Stimulated activated naive CD8-positive, alpha-beta T cell treated with anti-CD3 and anti-CD28 coated beads, Interleukin-15, amount 100 ng/mL, for 72 hours (primary cell): ENCODE data around the gene NUTM1.

ENCODE experiments used
- ATAC-seq: fragments of 150-1000 bp; cut with Tn5 transposase; 2 replicates; pipeline ENCODE4 v1.10.0; 2021; ENCODE audit warnings: mild to moderate bottlenecking, moderate library complexity
- DNase-seq, 2 donors: peaks; one replicate each; pipeline ENCODE4 v3.0.0; 2021 to 2022
- H3K27ac Mint-ChIP-seq, 2 donors: one replicate each; pipeline ENCODE4 v1.8.0; 2022; ENCODE audit warnings: mild to moderate bottlenecking in 2 of 2, mixed read lengths in 2 of 2, moderate library complexity in 2 of 2
- H3K27me3 Mint-ChIP-seq: one replicate; pipeline ENCODE4 v1.8.0; 2022; ENCODE audit warnings: mixed read lengths
- H3K4me1 Mint-ChIP-seq: one replicate; pipeline ENCODE4 v1.8.0; 2022; ENCODE audit warnings: mild to moderate bottlenecking, mixed read lengths
- H3K4me3 Mint-ChIP-seq, 2 donors: one replicate each; pipeline ENCODE4 v1.8.0; 2022; ENCODE audit warnings: mild to moderate bottlenecking in 2 of 2, mixed read lengths in 2 of 2, moderate library complexity in 1 of 2
- H3K9me3 Mint-ChIP-seq, 2 donors: one replicate each; pipeline ENCODE4 v1.8.0; 2022; ENCODE audit warnings: mixed read lengths in 2 of 2

Gene NUTM1

DNA sequence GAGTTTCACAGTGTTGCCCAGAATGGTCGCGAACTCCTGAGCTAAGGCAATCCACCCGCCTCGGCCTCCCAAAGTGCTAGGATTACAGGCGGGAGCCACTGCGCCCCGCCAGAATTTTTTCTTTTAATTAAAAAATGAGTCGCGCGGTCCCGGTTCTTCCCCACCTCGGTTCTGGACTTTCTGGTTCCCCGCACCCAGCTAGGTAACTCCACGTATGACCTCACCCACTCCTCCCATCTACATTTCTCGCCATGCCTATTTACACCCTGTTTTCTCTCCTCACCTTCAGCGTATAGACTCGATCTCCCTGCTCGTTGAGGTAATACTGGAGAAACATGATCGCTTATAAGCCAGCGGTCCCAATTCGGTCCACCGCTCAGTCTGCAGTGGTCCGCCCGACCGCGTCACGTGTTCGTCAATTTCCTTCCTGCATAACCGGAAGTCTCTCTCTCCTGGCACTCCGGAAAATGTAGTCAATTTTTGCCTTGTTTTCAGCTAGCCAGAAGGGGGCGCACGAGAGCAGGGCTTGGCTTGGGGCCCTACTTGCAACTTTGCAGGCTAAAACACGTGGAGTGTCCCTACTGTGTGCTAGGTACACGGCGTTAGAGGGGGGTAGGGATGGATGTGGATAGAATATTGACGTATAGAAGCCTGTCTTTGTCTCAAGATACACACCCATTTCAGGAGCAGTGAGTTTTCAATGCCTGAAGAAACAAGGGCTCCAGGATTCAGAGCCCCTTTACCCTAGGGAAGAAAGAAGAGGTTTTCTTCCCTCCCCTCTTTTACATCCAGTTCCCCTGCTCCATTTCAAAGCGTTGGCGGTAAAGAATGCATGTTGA lies at the start of gene NUTM1, which contains the start of gene NOP10:
Gene NUTM1 (plus strand): TSS at position 579 of the 839 bp plus-strand sequence. CDS start 382 bp downstream, outside the sequence.
Gene NOP10 (minus strand): TSS at position 400 of the 839 bp plus-strand sequence. CDS start 63 bp downstream, at position 337.
- peaks cover 0 to 5% of the 10 kb centered on the region in 2 donors for H3K9me3 Mint-ChIP-seq
- peak within 1 kb of the TSS in 1 of 2 donors; percentile 83 for H3K27ac Mint-ChIP-seq
- ATAC-seq = peak; percentile 92
- H3K4me3 Mint-ChIP-seq = no peak within 1 kb of the TSS
- peak; percentile 89 to 94 for DNase-seq
- peaks cover 34% of the 10 kb centered on the region for H3K4me1 Mint-ChIP-seq
- no peaks in the 10 kb centered on the region for H3K27me3 Mint-ChIP-seq

DNA sequence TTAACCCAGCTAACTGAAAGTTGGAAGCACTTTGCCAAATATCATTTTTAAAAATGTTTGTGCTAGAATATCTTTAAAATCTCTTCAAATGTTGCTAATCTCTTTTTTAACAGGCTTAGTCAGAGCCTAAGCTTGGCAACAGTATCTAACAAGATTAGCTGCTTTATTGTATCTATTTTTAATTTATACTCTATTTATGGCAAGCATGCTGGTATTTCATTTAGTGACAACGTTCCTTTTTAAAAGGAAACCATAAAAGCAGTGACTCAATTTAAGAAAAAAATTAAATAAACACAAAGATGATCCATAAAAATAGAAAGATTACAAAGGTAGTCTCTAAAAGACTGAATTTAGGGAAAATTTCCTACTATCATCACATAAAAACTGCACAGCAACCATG lies 46.1 kb upstream of the NUTM1 start:
- no peaks in the 10 kb centered on the region for H3K27me3 Mint-ChIP-seq
- H3K4me3 Mint-ChIP-seq = no peak overlapping the region
- DNase-seq = no peak
- H3K27ac Mint-ChIP-seq = no peak overlapping the region
- ATAC-seq = no peak
- peaks cover 36% of the 10 kb centered on the region for H3K4me1 Mint-ChIP-seq
- no peaks in the 10 kb centered on the region for H3K9me3 Mint-ChIP-seq

DNA sequence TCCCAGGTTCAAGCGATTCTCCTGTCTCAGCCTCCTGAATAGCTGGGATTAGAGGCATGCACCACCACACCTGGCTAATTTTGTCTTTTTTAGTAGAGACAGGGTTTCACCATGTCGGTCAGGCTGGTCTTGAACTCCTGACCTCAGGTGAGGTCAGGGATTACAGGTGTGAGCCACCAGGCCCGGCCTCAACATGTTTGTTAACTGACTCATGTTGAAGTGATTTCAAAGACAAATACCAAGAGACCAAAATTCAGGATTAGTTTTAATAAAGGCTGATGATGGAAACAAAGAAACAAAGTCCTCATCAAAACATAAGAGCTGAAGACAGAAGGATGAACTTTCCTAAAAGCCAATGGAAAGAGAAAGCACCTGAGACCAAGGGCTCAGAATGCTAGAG lies 42.1 kb upstream of the NUTM1 start:
- no peaks in the 10 kb centered on the region for H3K27me3 Mint-ChIP-seq
- peaks cover 44% of the 10 kb centered on the region for H3K4me1 Mint-ChIP-seq
- DNase-seq (no peak), ATAC-seq (no peak)
- H3K9me3 Mint-ChIP-seq = no peaks in the 10 kb centered on the region
- H3K4me3 Mint-ChIP-seq = no peak overlapping the region
- H3K27ac Mint-ChIP-seq = no peak overlapping the region

GRCh38 chr15:34304613-34305012 lies 38.5 kb upstream of the NUTM1 start:
- no peaks in the 10 kb centered on the region for H3K27me3 Mint-ChIP-seq
- no peak overlapping the region for H3K27ac Mint-ChIP-seq
- peaks cover 0 to 4% of the 10 kb centered on the region in 2 donors for H3K9me3 Mint-ChIP-seq
- ATAC-seq = no peak
- H3K4me1 Mint-ChIP-seq = peaks cover 49% of the 10 kb centered on the region
- no peak for DNase-seq
- H3K4me3 Mint-ChIP-seq = no peak overlapping the region

DNA sequence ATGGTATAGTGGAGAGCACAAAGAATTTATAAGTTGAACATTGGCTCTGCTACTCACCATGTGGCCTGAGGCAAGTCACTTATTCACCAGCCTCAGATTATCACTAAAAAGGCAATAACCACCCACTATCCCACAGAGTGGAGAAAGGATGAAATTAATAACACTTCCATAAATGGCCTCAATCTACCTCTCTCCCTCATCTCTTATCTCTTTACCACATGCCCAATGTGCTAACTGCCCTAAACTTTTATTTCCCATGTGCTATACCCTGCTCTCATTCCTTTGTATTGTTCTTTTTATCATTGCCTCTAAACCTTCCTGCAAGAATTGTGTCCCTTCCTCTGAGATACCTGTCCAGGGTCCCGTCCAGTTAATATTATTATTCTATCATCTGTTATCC lies 31.6 kb upstream of the NUTM1 start:
- ATAC-seq (no peak), DNase-seq (no peak)
- no peak overlapping the region for H3K27ac Mint-ChIP-seq
- H3K9me3 Mint-ChIP-seq = peaks cover 0 to 4% of the 10 kb centered on the region in 2 donors
- H3K4me1 Mint-ChIP-seq = peaks cover 60% of the 10 kb centered on the region
- no peak overlapping the region for H3K4me3 Mint-ChIP-seq
- H3K27me3 Mint-ChIP-seq = no peaks in the 10 kb centered on the region

DNA sequence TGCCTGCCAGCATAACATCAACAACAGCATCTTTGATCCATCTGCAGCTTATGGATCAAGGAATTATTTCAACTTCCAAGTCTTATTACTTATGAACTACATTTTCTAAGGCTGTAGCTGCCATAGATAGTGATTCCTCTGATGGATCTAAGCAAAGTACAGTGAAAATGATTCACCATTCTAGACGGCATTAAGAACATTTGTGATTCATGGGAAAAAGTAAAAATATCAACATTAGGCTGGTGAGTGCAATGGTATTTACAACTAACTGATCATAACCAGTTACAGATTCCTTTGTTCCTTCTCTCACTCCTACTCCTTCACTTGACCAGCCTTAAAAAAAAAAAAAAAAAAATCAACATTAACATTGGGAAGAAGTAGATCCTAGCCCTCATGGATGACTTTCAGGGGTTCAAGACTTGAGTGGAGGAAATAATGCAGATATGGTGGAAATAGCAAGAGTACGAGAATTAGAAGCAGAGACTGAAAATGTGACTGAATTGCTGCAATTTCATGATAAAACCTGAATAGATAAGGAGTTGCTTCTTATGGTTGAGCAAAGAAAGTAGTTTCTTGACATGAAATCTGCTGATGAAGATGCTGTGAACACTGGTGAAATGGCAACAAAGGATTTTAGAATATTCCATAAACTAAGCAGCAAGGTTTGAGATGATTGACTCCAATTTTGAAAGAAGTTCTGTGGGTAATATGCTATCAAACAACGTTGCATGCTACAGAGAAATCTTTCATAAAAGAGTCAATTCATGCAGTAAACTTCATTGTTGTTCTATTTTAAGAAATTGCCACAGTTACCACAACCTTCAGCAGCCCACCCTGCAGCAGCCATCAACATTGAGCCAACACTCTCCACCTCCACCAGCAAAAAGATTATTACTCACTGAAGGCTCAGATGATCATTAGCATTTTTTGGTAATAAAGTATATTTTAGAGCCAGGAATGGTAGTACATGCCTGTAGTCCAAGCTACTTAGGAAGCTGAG lies 28.3 kb upstream of the NUTM1 start:
- DNase-seq (no peak), ATAC-seq (no peak)
- Mint-ChIP-seq H3K9me3 (no peaks in the 10 kb centered on the region), H3K4me1 (peaks cover 60% of the 10 kb centered on the region), H3K4me3 (peak overlapping the region; percentile 58 to 73), H3K27me3 (no peaks in the 10 kb centered on the region), H3K27ac (peak overlapping the region in 1 of 2 donors; percentile 24)

GRCh38 chr15:34318277-34319079 lies 24.6 kb upstream of the NUTM1 start:
- Mint-ChIP-seq H3K9me3 (peaks cover 0 to 6% of the 10 kb centered on the region in 2 donors), H3K27ac (peak overlapping the region; percentile 96 to 98), H3K27me3 (no peaks in the 10 kb centered on the region), H3K4me3 (peak overlapping the region; percentile 90 to 96), H3K4me1 (peaks cover 71% of the 10 kb centered on the region)
- no peak for DNase-seq
- peak; percentile 81 for ATAC-seq

DNA sequence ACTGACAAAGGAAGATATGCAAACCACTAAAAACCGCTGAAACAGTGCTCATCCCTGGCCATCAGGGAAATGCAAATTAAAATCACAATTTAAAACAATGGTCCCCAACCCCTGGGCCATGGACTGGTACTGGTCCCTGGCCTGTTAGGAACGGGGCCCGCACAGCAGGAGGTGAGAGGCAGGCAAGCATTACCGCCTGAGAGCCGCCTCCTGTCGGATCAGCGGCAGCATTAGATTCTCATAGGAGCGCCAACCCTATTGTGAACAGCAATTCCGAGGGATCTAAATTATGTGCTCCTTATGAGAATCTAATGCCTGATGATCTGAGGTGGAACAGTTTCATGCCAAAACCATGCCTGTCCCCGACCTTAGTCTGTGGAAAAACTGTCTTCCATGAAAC lies 19.9 kb upstream of the NUTM1 start:
- Mint-ChIP-seq H3K4me1 (peaks cover 61% of the 10 kb centered on the region), H3K4me3 (no peak overlapping the region), H3K27me3 (no peaks in the 10 kb centered on the region), H3K9me3 (peaks cover 0 to 6% of the 10 kb centered on the region in 2 donors), H3K27ac (no peak overlapping the region)
- ATAC-seq = no peak
- no peak for DNase-seq

DNA sequence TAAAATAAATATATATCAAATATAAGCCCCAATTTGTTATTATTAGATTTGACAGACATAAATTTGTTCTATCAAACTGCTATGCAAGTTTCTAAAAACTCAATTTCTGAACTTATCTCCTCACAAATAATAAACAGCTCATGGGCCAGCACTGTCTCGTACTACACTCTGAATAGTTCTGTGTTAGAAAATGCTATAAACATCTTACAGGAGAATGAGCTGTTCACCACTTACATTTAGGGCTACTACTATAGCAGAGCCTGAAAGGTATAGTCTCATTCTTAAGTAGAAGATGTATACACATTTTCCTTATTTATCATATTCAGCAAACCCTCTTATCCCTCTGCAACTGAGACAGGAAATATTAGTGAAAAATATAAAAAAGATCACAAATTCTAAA lies 18.2 kb upstream of the NUTM1 start:
- Mint-ChIP-seq H3K27ac (peak overlapping the region in 1 of 2 donors; percentile 20), H3K27me3 (no peaks in the 10 kb centered on the region), H3K4me3 (peak overlapping the region; percentile 13 to 70), H3K4me1 (peaks cover 64% of the 10 kb centered on the region), H3K9me3 (peaks cover 0 to 6% of the 10 kb centered on the region in 2 donors)
- DNase-seq (no peak), ATAC-seq (no peak)

GRCh38 chr15:34325368-34325767 lies 17.7 kb upstream of the NUTM1 start:
- Mint-ChIP-seq H3K9me3 (peaks cover 0 to 6% of the 10 kb centered on the region in 2 donors), H3K27ac (peak overlapping the region in 1 of 2 donors; percentile 67), H3K4me1 (peaks cover 64% of the 10 kb centered on the region), H3K4me3 (peak overlapping the region; percentile 51 to 70), H3K27me3 (no peaks in the 10 kb centered on the region)
- DNase-seq = no peak
- ATAC-seq = no peak

DNA sequence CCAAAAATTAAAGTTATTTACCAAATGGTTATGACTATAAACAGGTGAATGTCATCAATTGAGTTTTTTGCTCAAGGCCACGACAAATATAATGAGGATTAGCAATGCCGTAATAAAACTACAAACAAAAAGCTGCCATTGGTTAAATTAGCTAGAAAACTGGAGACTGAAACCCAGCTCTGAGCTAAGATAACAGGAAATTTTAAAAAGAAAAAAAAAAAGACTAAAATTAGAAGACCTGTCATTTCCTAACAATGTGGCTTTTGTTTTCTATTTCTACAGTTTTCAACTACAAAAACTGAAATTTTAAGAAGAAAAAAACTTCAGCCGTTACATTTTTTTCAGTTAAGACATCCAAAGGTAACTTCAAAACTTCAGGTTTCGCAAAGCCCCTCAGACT lies 15.2 kb upstream of the NUTM1 start:
- no peak for DNase-seq
- peak overlapping the region; percentile 91 to 95 for H3K27ac Mint-ChIP-seq

DNA sequence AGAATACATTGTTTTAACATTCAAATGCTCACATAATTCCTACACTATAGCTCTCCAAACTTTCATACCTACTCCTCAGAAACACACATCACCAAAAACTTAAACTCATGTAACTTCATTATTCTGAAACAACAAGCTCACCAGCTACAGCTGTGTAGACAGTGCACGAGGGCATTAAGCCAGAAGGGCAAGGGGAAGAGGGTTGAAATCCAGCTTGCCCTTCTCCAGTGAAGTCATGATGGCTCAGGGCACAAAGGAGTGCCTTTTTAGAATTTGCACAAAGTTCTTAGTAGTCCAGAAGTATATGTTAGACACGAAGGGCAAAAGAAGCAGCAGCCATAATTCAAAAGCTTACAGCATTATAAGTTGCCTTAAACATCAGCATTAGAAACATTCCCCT lies 14.1 kb upstream of the NUTM1 start:
- Mint-ChIP-seq H3K4me1 (peaks cover 73% of the 10 kb centered on the region), H3K27ac (peak overlapping the region in 1 of 2 donors; percentile 1), H3K9me3 (no peaks in the 10 kb centered on the region), H3K4me3 (peak overlapping the region; percentile 55 to 59), H3K27me3 (no peaks in the 10 kb centered on the region)
- DNase-seq (no peak), ATAC-seq (no peak)

More for the DNA sequence above, 15.2 kb upstream of the NUTM1 start:
- Mint-ChIP-seq H3K27me3 (no peaks in the 10 kb centered on the region), H3K9me3 (peaks cover 0 to 3% of the 10 kb centered on the region in 2 donors), H3K4me3 (peak overlapping the region; percentile 55 to 72), H3K4me1 (peaks cover 64% of the 10 kb centered on the region)
- ATAC-seq = no peak

DNA sequence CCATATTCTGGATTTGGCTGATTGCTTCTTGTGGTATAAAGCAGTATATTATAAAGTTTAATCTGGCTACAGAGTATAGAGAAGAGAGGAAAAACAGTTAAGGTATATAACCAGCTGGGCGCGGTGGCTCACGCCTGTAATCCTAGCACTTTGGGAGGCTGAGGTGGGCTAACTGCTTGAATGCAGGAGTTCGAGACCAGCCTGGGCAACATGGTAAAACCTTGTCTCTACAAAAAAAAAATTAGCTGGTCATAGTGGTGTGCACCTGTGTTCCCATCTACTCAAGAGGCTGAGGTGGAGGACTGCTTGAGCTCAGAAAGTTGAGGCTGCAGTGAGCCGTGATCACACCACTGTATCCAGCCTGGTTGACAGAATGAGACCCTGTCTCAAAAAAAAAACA lies 12.8 kb upstream of the NUTM1 start:
- Mint-ChIP-seq H3K27me3 (no peaks in the 10 kb centered on the region), H3K9me3 (no peaks in the 10 kb centered on the region), H3K4me1 (peaks cover 70% of the 10 kb centered on the region), H3K27ac (peak overlapping the region in 1 of 2 donors; percentile 86), H3K4me3 (peak overlapping the region; percentile 1 to 34)
- ATAC-seq (no peak), DNase-seq (no peak)

- peak overlapping the region; percentile 79 to 96 for H3K27ac Mint-ChIP-seq
- H3K4me1 Mint-ChIP-seq = peaks cover 68% of the 10 kb centered on the region
- ATAC-seq (peak; percentile 77), DNase-seq (no peak)
- H3K9me3 Mint-ChIP-seq = no peaks in the 10 kb centered on the region
- H3K27me3 Mint-ChIP-seq = no peaks in the 10 kb centered on the region
- H3K4me3 Mint-ChIP-seq = peak overlapping the region; percentile 27 to 96
Observed at GRCh38 chr15:34331809-34332208, 11.3 kb upstream of the NUTM1 start.
